IMR-90 (cell line): Measurements from ENCODE around the gene NAGK. TPM values are rescaled to one million over a fixed set of nuclear protein-coding genes. Genes with fewer than 3 reads are reported as not detected.

Source experiments
- ATAC-seq: fragments of 200-7000 bp; cut with Tn5 transposase; 2 replicates; pipeline ENCODE4 v1.9.1; 2020; ENCODE audit warnings: low read depth, mild to moderate bottlenecking, moderate library complexity
- BruUV-seq: library from RNA; stranded (reverse); fragments of 400-500 nt; replicated peaks from 2 replicates; lab custom pipeline; 2021; lab: Mats Ljungman, UMichigan
- CTCF ChIA-PET: fragments of 300-600 bp; formaldehyde crosslinking; extraction: SDS; loops from one replicate; lab custom pipeline; 2021; ENCODE audit warnings: antibody characterized with exemption; lab: Yijun Ruan, JAX
- POLR2A ChIA-PET: fragments of 300-600 bp; sonication (Branson Sonifier 250); formaldehyde crosslinking; loops from one replicate; lab custom pipeline; 2022; ENCODE audit warnings: antibody characterized with exemption; ENCODE audit not compliant: unreplicated experiment; lab: Charles Lee
- DNase-seq: peaks from one replicate; pipeline ENCODE4 v3.0.0; 2013
- H2AFZ ChIP-seq: replicated peaks from 2 replicates; pipeline ENCODE3; 2013; ENCODE audit warnings: low read length, mild to moderate bottlenecking; ENCODE audit not compliant: poor library complexity
- H2AK5ac ChIP-seq: 2 replicates; pipeline ENCODE4 v1.6.1; 2013; ENCODE audit warnings: low read depth, low read length, inconsistent platforms
- H2AK9ac ChIP-seq: replicated peaks from 2 replicates; pipeline ENCODE3; 2013; ENCODE audit warnings: mild to moderate bottlenecking, low read depth, low read length, moderate library complexity; ENCODE audit not compliant: poor library complexity
- H2BK120ac ChIP-seq: 2 replicates; pipeline ENCODE4 v1.6.1; 2013; ENCODE audit warnings: low read depth, low read length, inconsistent platforms
- H2BK15ac ChIP-seq: 3 replicates; pipeline ENCODE4 v1.6.1; 2013; ENCODE audit warnings: low read depth, low read length, inconsistent platforms
- H2BK20ac ChIP-seq: 2 replicates; pipeline ENCODE4 v1.6.1; 2013; ENCODE audit warnings: low read depth, mild to moderate bottlenecking, inconsistent platforms, low read length, moderate library complexity
- H2BK5ac ChIP-seq: 2 replicates; pipeline ENCODE4 v1.6.1; 2013; ENCODE audit warnings: mild to moderate bottlenecking, low read depth, low read length, inconsistent platforms; ENCODE audit not compliant: poor library complexity, severe bottlenecking
- H3K14ac ChIP-seq: replicated peaks from 2 replicates; pipeline ENCODE4 v1.6.1; 2013; ENCODE audit warnings: low read depth, low read length, inconsistent platforms
- H3K18ac ChIP-seq: 2 replicates; pipeline ENCODE4 v1.6.1; 2013; ENCODE audit warnings: low read depth, low read length, control low read depth
- H3K23ac ChIP-seq: 2 replicates; pipeline ENCODE4 v1.6.1; 2013; ENCODE audit warnings: low read depth, low read length, inconsistent platforms
- H3K27ac ChIP-seq: 2 replicates; pipeline ENCODE4 v1.5.1; 2013; ENCODE audit warnings: mild to moderate bottlenecking, control low read depth, low read length; ENCODE audit not compliant: insufficient read depth
- H3K27me3 ChIP-seq: 2 replicates; pipeline ENCODE4 v1.6.1; 2013; ENCODE audit warnings: low read length; ENCODE audit not compliant: control insufficient read depth, insufficient read depth
- H3K36me3 ChIP-seq: 2 replicates; pipeline ENCODE4 v1.6.1; 2013; ENCODE audit warnings: low read length, mixed read lengths; ENCODE audit not compliant: control insufficient read depth, insufficient read depth
- H3K4ac ChIP-seq: 2 replicates; pipeline ENCODE4 v1.6.1; 2013; ENCODE audit warnings: low read depth, low read length, inconsistent platforms
- H3K4me1 ChIP-seq: 2 replicates; pipeline ENCODE4 v1.6.1; 2013; ENCODE audit warnings: low read length, mixed read lengths; ENCODE audit not compliant: control insufficient read depth, insufficient read depth
- H3K4me2 ChIP-seq: 2 replicates; pipeline ENCODE4 v1.6.1; 2013; ENCODE audit warnings: low read depth, mild to moderate bottlenecking, control low read depth, low read length, moderate library complexity
- H3K4me3 ChIP-seq: 2 replicates; pipeline ENCODE4 v1.5.1; 2013; ENCODE audit warnings: low read depth, mild to moderate bottlenecking, control low read depth, low read length, moderate library complexity; ENCODE audit not compliant: insufficient read depth
- H3K56ac ChIP-seq: 2 replicates; pipeline ENCODE4 v1.6.1; 2013; ENCODE audit warnings: low read length, inconsistent platforms; ENCODE audit not compliant: insufficient read depth; ENCODE audit errors: extremely low read depth
- H3K79me1 ChIP-seq, 2 experiments: 2 replicates each; pipeline ENCODE4 v1.6.1; 2013; ENCODE audit warnings: low read length in 2 of 2, inconsistent platforms in 1 of 2, low read depth in 1 of 2
- H3K9ac ChIP-seq: 2 replicates; pipeline ENCODE4 v1.6.1; 2013; ENCODE audit warnings: low read depth, low read length, control low read depth
- H3K9me1 ChIP-seq: 2 replicates; pipeline ENCODE4 v1.6.1; 2013; ENCODE audit warnings: low read length, inconsistent platforms; ENCODE audit not compliant: insufficient read depth
- H3K9me3 ChIP-seq: 2 replicates; pipeline ENCODE4 v1.6.1; 2013; ENCODE audit warnings: low read length; ENCODE audit not compliant: control insufficient read depth, insufficient read depth
- H4K20me1 ChIP-seq: 2 replicates; pipeline ENCODE4 v1.6.1; 2013; ENCODE audit warnings: low read length, inconsistent platforms; ENCODE audit not compliant: insufficient read depth
- H4K5ac ChIP-seq: 2 replicates; pipeline ENCODE4 v1.6.1; 2013; ENCODE audit warnings: mild to moderate bottlenecking, low read depth, low read length, control low read depth
- H4K8ac ChIP-seq, 2 experiments: 2 replicates each; pipeline ENCODE4 v1.6.1; 2013; ENCODE audit warnings: low read depth in 2 of 2, low read length in 2 of 2, control low read depth in 1 of 2, inconsistent platforms in 1 of 2
- H4K91ac ChIP-seq: 2 replicates; pipeline ENCODE4 v1.6.1; 2013; ENCODE audit warnings: low read depth, low read length, inconsistent platforms; ENCODE audit not compliant: insufficient read depth
- FOS ChIP-seq: fragments of 150-350 bp; IDR thresholded peaks from 2 replicates; pipeline ENCODE4 v1.6.1; 2016; ENCODE audit warnings: low read depth, low read length
- MAZ ChIP-seq: IDR thresholded peaks from 2 replicates; pipeline ENCODE4 v1.6.1; 2012; ENCODE audit warnings: low read depth, mild to moderate bottlenecking, low read length, improper control_type of control experiment, moderate library complexity, borderline replicate concordance
- POLR2A ChIP-seq: IDR thresholded peaks from 2 replicates; pipeline ENCODE4 v1.6.1; 2012; ENCODE audit warnings: mild to moderate bottlenecking, low read depth, low read length
- RCOR1 ChIP-seq: IDR thresholded peaks from 2 replicates; pipeline ENCODE4 v1.6.1; 2012; ENCODE audit warnings: mild to moderate bottlenecking, low read length, improper control_type of control experiment; ENCODE audit not compliant: insufficient replicate concordance
- RFX5 ChIP-seq: IDR thresholded peaks from 2 replicates; pipeline ENCODE4 v1.8.0; 2012; ENCODE audit warnings: low read depth, mild to moderate bottlenecking, low read length, moderate library complexity
- SMC3 ChIP-seq: fragments of 150-350 bp; IDR thresholded peaks from 2 replicates; pipeline ENCODE4 v1.6.1; 2016; ENCODE audit warnings: low read depth, mild to moderate bottlenecking, antibody characterized with exemption, low read length, moderate library complexity
- WGBS, 2 experiments: methylation state at CpG; one replicate each; pipeline versions ENCODE4 v1.1.5 to v1.1.7; 2013; ENCODE audit warnings: missing lambda C conversion rate in 2 of 2; ENCODE audit not compliant: insufficient read length in 1 of 2; ENCODE audit errors: extremely low coverage in 2 of 2; 5-methylcytosine and 5-hydroxymethylcytosine counted together
- dilution Hi-C: fragments of 300-500 bp; cut with HindIII; formaldehyde crosslinking; loops from one replicate; pipeline ENCODE4 v1.14.3; 2018; ENCODE audit warnings: low sequenced_read_pairs; ENCODE audit not compliant: unreplicated experiment
- in situ Hi-C: fragments of 300-500 bp; cut with MboI; formaldehyde crosslinking; loops from 3 replicates; pipeline ENCODE4 v1.14.3; 2019; ENCODE audit warnings: low sequenced_read_pairs, inconsistent platforms, mixed read lengths
- intact Hi-C: fragments of 100-400 bp; cut with micrococcal nuclease; formaldehyde crosslinking; loops from 2 replicates; pipeline ENCODE4 v1.10.0; 2022
- polyA plus RNA-seq, 3 experiments: library from polyadenylated mRNA; depleted of rRNA; stranded (reverse); fragments of >200 nt; gene quantifications; 2 replicates each; pipeline ENCODE4 v1.2.3, GENCODE V29; 2012; ENCODE audit warnings: low replicate concordance in 1 of 3
- total RNA-seq: library from RNA; depleted of rRNA; stranded (reverse); fragments of >200 nt; gene quantifications from 2 replicates; pipeline ENCODE4 v1.2.3, GENCODE V29; 2012
- TF ChIP-seq, protein P1 (sequence below): fragments of 150-350 bp; IDR thresholded peaks from 2 replicates; pipeline ENCODE4 v1.6.1; 2017; ENCODE audit warnings: mild to moderate bottlenecking, antibody characterized with exemption, low read length, low read depth

NAGK gene
- total and polyA plus RNA-seq, 2 of the 4 experiments (the other 2 are of a cell fraction), result 60.4 to 146 TPM

DNA sequence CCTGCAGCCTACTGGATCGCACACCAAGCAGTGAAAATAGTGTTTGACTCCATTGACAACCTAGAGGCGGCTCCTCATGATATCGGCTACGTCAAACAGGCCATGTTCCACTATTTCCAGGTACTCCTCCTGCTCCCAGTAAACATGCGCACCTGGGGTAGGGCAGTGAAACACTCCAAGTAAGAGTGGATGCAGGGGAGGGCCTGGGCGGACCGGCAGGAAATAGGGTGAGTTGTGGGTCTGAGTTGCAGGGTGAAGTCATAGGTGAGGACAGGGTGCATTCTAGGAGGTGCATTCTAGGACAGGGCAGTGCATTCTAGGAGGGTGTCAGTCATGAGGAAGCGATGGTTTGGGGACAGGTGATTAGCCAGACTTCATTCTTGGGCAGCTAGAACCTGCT is 5.0 kb downstream of the NAGK start:
- no peak overlapping the region for H3K23ac ChIP-seq
- CTCF ChIA-PET, result no interaction called here
- H3K27ac ChIP-seq, result no peak overlapping the region
- H2AK9ac ChIP-seq, result no peak overlapping the region
- ATAC-seq, result no peak
- no peak overlapping the region for H4K8ac ChIP-seq
- in situ Hi-C loops (no loop called here), intact Hi-C loops (no loop called here), dilution Hi-C loops (no loop called here)
- POLR2A ChIA-PET, result no interaction called here
- 0 out of 2 replicates have a peak, but pooled peaks cover 10% of the 10 kb centered on the region for H4K20me1 ChIP-seq
- H3K14ac ChIP-seq, result no peak overlapping the region
- no peak for DNase-seq
- H2AK5ac ChIP-seq, result no peak overlapping the region
- 94% methylated on average over 3 of the region's 8 CpGs; no CpG with 5 or more reads in 1 of the 2 experiments for WGBS, 2 experiments
- H4K5ac ChIP-seq, result no peak overlapping the region
- peaks cover 11% of the 10 kb centered on the region for H3K4me1 ChIP-seq
- H2BK5ac ChIP-seq, result no peak overlapping the region
- no peak overlapping the region for H2AFZ ChIP-seq
- H3K4ac ChIP-seq, result no peak overlapping the region
- H2BK15ac ChIP-seq, result no peak overlapping the region
- no peak overlapping the region for H2BK20ac ChIP-seq
- no peak overlapping the region for H3K9ac ChIP-seq
- no peak overlapping the region for H3K4me3 ChIP-seq
- peaks cover 56% of the 10 kb centered on the region for H3K36me3 ChIP-seq
- H3K18ac ChIP-seq, result no peak overlapping the region
- H3K56ac ChIP-seq, result no peak overlapping the region
- H2BK120ac ChIP-seq, result no peak overlapping the region
- H3K9me3 ChIP-seq, result no peaks in the 10 kb centered on the region
- no peak overlapping the region for H3K4me2 ChIP-seq
- no peaks in the 10 kb centered on the region for H3K27me3 ChIP-seq
- H4K91ac ChIP-seq, result no peak overlapping the region
- peaks cover 26% of the 10 kb centered on the region for H3K9me1 ChIP-seq
- no peak for TF ChIP-seq MAZ
- TF ChIP-seq, protein P1, sequence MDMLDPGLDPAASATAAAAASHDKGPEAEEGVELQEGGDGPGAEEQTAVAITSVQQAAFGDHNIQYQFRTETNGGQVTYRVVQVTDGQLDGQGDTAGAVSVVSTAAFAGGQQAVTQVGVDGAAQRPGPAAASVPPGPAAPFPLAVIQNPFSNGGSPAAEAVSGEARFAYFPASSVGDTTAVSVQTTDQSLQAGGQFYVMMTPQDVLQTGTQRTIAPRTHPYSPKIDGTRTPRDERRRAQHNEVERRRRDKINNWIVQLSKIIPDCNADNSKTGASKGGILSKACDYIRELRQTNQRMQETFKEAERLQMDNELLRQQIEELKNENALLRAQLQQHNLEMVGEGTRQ, result no peak
- TF ChIP-seq RCOR1, result no peak
- no peak for TF ChIP-seq RFX5
- no peak for TF ChIP-seq POLR2A
- TF ChIP-seq SMC3, result no peak
- TF ChIP-seq FOS, result no peak
- BruUV-seq, result no TSS peak
- peaks cover 33 to 67% of the 10 kb centered on the region in 2 experiments for H3K79me1 ChIP-seq
